Fibroblast of lung (primary cell): ENCODE measurements around the gene FBXO9. TPM values are rescaled to one million over a fixed set of nuclear protein-coding genes. Genes with fewer than 3 reads are reported as not detected.
A peak's percentile ranks its signal among the peaks of the same experiment; 100 is the strongest.
"Not testable (repeated sequence)": the region's sequence is repeated elsewhere in the genome, so short reads cannot be mapped to it uniquely, and the experiment has no call there.

Experiments
- DNase-seq, 2 donors: peaks; one replicate each; pipeline versions ENCODE4 v3.0.0 to v3.0.0-alpha.2; 2010; ENCODE audit warnings: low read depth in 2 of 2
- H2AFZ ChIP-seq: 2 replicates; pipeline ENCODE4 v1.5.1; 2012; ENCODE audit warnings: low read length, control low read depth, inconsistent platforms
- H3K27ac ChIP-seq: 2 replicates; pipeline ENCODE4 v1.5.1; 2011; ENCODE audit warnings: low read length, control low read depth; ENCODE audit not compliant: insufficient read depth
- H3K27me3 ChIP-seq: 2 replicates; pipeline ENCODE4 v1.5.1; 2011; ENCODE audit warnings: mild to moderate bottlenecking, low read length; ENCODE audit not compliant: control insufficient read depth, insufficient read depth
- H3K36me3 ChIP-seq: 2 replicates; pipeline ENCODE4 v1.5.1; 2011; ENCODE audit warnings: low read length; ENCODE audit not compliant: control insufficient read depth, insufficient read depth
- H3K4me1 ChIP-seq: 2 replicates; pipeline ENCODE4 v1.5.1; 2011; ENCODE audit warnings: low read length; ENCODE audit not compliant: control insufficient read depth, insufficient read depth; ENCODE audit errors: extremely low read depth
- H3K4me2 ChIP-seq: 2 replicates; pipeline ENCODE4 v1.5.1; 2011; ENCODE audit warnings: low read length, control low read depth; ENCODE audit not compliant: insufficient read depth; ENCODE audit errors: extremely low read depth
- H3K4me3 ChIP-seq, 4 experiments: fragments of 200-600 bp in 1 of 4; sonication (generic) in 1 of 4; replicated peaks in 1 of 4; 2 replicates each; pipeline ENCODE4 v1.5.1; 2011 to 2016; ENCODE audit warnings: low read length in 4 of 4, low read depth in 3 of 4, mild to moderate bottlenecking in 3 of 4, control low read depth in 2 of 4, inconsistent platforms in 1 of 4, mixed read lengths in 1 of 4; ENCODE audit not compliant: insufficient read depth in 1 of 4; ENCODE audit errors: control extremely low read depth in 1 of 4
- H3K79me2 ChIP-seq: 2 replicates; pipeline ENCODE4 v1.5.1; 2012; ENCODE audit warnings: mild to moderate bottlenecking, low read length, inconsistent platforms; ENCODE audit not compliant: control insufficient read depth, insufficient read depth
- H3K9ac ChIP-seq: 2 replicates; pipeline ENCODE4 v1.5.1; 2011; ENCODE audit warnings: mild to moderate bottlenecking, low read length, control low read depth; ENCODE audit not compliant: insufficient read depth
- H3K9me3 ChIP-seq: 2 replicates; pipeline ENCODE4 v1.5.1; 2012; ENCODE audit warnings: low read depth, low read length; ENCODE audit not compliant: control insufficient read depth, insufficient read depth
- H4K20me1 ChIP-seq: 2 replicates; pipeline ENCODE4 v1.5.1; 2011; ENCODE audit warnings: low read length; ENCODE audit not compliant: control insufficient read depth, insufficient read depth; ENCODE audit errors: extremely low read depth
- CTCF ChIP-seq, 2 donors: IDR thresholded peaks in 1 of 2; conservative IDR thresholded peaks in 1 of 2; 1 replicate in 1 of 2; 2 replicates in 1 of 2; pipeline ENCODE4 v1.5.1; 2011 to 2012; ENCODE audit warnings: low read length in 2 of 2, control low read depth in 1 of 2, inconsistent platforms in 1 of 2, low read depth in 1 of 2, mild to moderate bottlenecking in 1 of 2
- EZH2 ChIP-seq: IDR thresholded peaks from 2 replicates; pipeline ENCODE4 v1.5.1; 2012; ENCODE audit warnings: low read length, control low read depth, mild to moderate bottlenecking; ENCODE audit errors: missing control alignments
- polyA plus RNA-seq, 2 donors: library from polyadenylated mRNA; depleted of rRNA in 1 of 2; stranded (reverse) in 1 of 2; unstranded in 1 of 2; fragments of >200 nt; gene quantifications; 2 replicates each; pipeline ENCODE4 v1.2.1, GENCODE V29; 2011 to 2012; ENCODE audit warnings: missing spikeins in 1 of 2
- total RNA-seq: library from RNA; depleted of rRNA; stranded (reverse); fragments of >200 nt; gene quantifications from 2 replicates; pipeline ENCODE4 v1.2.1, GENCODE V29; 2014

FBXO9 gene
- total and polyA plus RNA-seq, 2 donors (not counting 1 experiment from before 2014, with no cell fraction given), result 44.8 to 65.2 TPM

- TF ChIP-seq EZH2, result no peak
- TF ChIP-seq CTCF (conservative IDR thresholded peaks at IDR 0.05 in 1 of 2, IDR thresholded peaks at IDR 0.05 in 1 of 2; ENCODE audit: low read depth in 1 of 2, low read length in 2 of 2), result no peak
These were observed 6.6 kb upstream of the FBXO9 start for GRCh38 chr6:53058388-53059195.

GRCh38 chr6:53059648-53060589 is 5.3 kb upstream of the FBXO9 start:
- peak overlapping the region; percentile 88 for H3K4me2 ChIP-seq
- H3K27ac ChIP-seq, result no peak overlapping the region
- no peak for DNase-seq
- H4K20me1 ChIP-seq, result no peaks in the 10 kb centered on the region
- H3K4me1 ChIP-seq, result no peaks in the 10 kb centered on the region
- H3K9me3 ChIP-seq, result no peaks in the 10 kb centered on the region
- H3K9ac ChIP-seq, result no peak overlapping the region
- no peak for TF ChIP-seq EZH2
- TF ChIP-seq CTCF (conservative IDR thresholded peaks at IDR 0.05 in 1 of 2, IDR thresholded peaks at IDR 0.05 in 1 of 2; ENCODE audit: low read depth in 1 of 2, low read length in 2 of 2), result no peak
- H3K27me3 ChIP-seq, result no peaks in the 10 kb centered on the region
- H3K36me3 ChIP-seq, result no peaks in the 10 kb centered on the region
- H3K4me3 ChIP-seq, result peak overlapping the region; percentile 80 to 90 (median 88)
- H2AFZ ChIP-seq, result no peak overlapping the region
- H3K79me2 ChIP-seq, result peaks cover 22% of the 10 kb centered on the region

More at GRCh38 chr6:53058388-53059195, 6.6 kb upstream of the FBXO9 start:
- H3K79me2 ChIP-seq, result peaks cover 22% of the 10 kb centered on the region
- H3K9me3 ChIP-seq, result no peaks in the 10 kb centered on the region
- no peak overlapping the region for H3K4me2 ChIP-seq
- no peak overlapping the region for H2AFZ ChIP-seq
- DNase-seq, result no peak
- no peaks in the 10 kb centered on the region for H4K20me1 ChIP-seq
- no peak overlapping the region for H3K9ac ChIP-seq
- no peak overlapping the region for H3K27ac ChIP-seq
- H3K27me3 ChIP-seq, result no peaks in the 10 kb centered on the region
- no peaks in the 10 kb centered on the region for H3K36me3 ChIP-seq
- H3K4me1 ChIP-seq, result no peaks in the 10 kb centered on the region
- peak overlapping the region in 2 of 4 experiments; percentile 10 to 90 for H3K4me3 ChIP-seq

- Histone ChIP-seq H3K27ac (peak overlapping the region; percentile 82), H3K4me3 (peak overlapping the region; percentile 80 to 90 (median 88)), H3K27me3 (no peaks in the 10 kb centered on the region), H3K9ac (peak overlapping the region; percentile 79), H3K4me1 (no peaks in the 10 kb centered on the region), H4K20me1 (no peaks in the 10 kb centered on the region), H3K36me3 (no peaks in the 10 kb centered on the region), H3K79me2 (peaks cover 39% of the 10 kb centered on the region), H2AFZ (peak overlapping the region; percentile 97), H3K4me2 (peak overlapping the region; percentile 99), H3K9me3 (no peaks in the 10 kb centered on the region)
- no peak for DNase-seq
- TF ChIP-seq CTCF (conservative IDR thresholded peaks at IDR 0.05 in 1 of 2, IDR thresholded peaks at IDR 0.05 in 1 of 2; ENCODE audit: low read depth in 1 of 2, low read length in 2 of 2), result no peak
- no peak for TF ChIP-seq EZH2
These were observed 3.0 kb upstream of the FBXO9 start for GRCh38 chr6:53062169-53062539.

GRCh38 chr6:53064255-53064654 is 949 bp upstream of the FBXO9 start:
- peak overlapping the region; percentile 40 for H3K4me2 ChIP-seq
- H3K27me3 ChIP-seq, DNase-seq, H3K27ac ChIP-seq, H3K4me1 ChIP-seq, H3K36me3 ChIP-seq, H2AFZ ChIP-seq, H3K9ac ChIP-seq, H4K20me1 ChIP-seq, H3K9me3 ChIP-seq: not testable (repeated sequence)
- peaks cover 40% of the 10 kb centered on the region for H3K79me2 ChIP-seq
- H3K4me3 ChIP-seq, result peak overlapping the region in 1 of 4 experiments; percentile 15
